KMS-11 (cell line): ENCODE data around the gene SCUBE1.

Source experiments
- H2AFZ ChIP-seq: fragments of 200-600 bp; sonication (generic); 2 replicates; pipeline ENCODE4 v1.6.1; 2016; ENCODE audit warnings: antibody characterized with exemption, mixed run types, low read depth
- H3K27ac ChIP-seq: fragments of 200-600 bp; sonication (generic); 2 replicates; pipeline ENCODE4 v1.6.1; 2016; ENCODE audit warnings: mild to moderate bottlenecking, mixed run types
- H3K27me3 ChIP-seq: fragments of 200-600 bp; sonication (generic); 2 replicates; pipeline ENCODE4 v1.6.1; 2017; ENCODE audit warnings: mild to moderate bottlenecking, low read depth, mixed run types, moderate library complexity; ENCODE audit not compliant: insufficient read depth
- H3K36me3 ChIP-seq: fragments of 200-600 bp; sonication (generic); 2 replicates; pipeline ENCODE4 v1.6.1; 2017; ENCODE audit warnings: mild to moderate bottlenecking, mixed run types; ENCODE audit not compliant: insufficient read depth
- H3K4me1 ChIP-seq: fragments of 200-600 bp; sonication (generic); 2 replicates; pipeline ENCODE4 v1.6.1; 2016; ENCODE audit warnings: mild to moderate bottlenecking, low read depth, mixed run types; ENCODE audit not compliant: poor library complexity, severe bottlenecking
- H3K4me2 ChIP-seq: fragments of 200-600 bp; sonication (generic); 2 replicates; pipeline ENCODE4 v1.7.0; 2016; ENCODE audit warnings: mild to moderate bottlenecking, mixed run types
- H3K4me3 ChIP-seq: fragments of 200-600 bp; sonication (generic); IDR thresholded peaks from 2 replicates; pipeline ENCODE4 v1.6.1; 2017; ENCODE audit warnings: low read depth, low read length, mixed read lengths; ENCODE audit not compliant: insufficient read depth
- H3K79me2 ChIP-seq: fragments of 200-600 bp; sonication (generic); 2 replicates; pipeline ENCODE4 v1.6.1; 2016; ENCODE audit warnings: low read depth, mixed run types; ENCODE audit not compliant: insufficient read depth
- H3K9ac ChIP-seq: fragments of 200-600 bp; sonication (generic); 2 replicates; pipeline ENCODE4 v1.6.1; 2016; ENCODE audit warnings: mild to moderate bottlenecking, mixed run types
- H4K20me1 ChIP-seq: fragments of 200-600 bp; sonication (generic); 2 replicates; pipeline ENCODE4 v1.6.1; 2016; ENCODE audit warnings: mild to moderate bottlenecking, mixed run types; ENCODE audit not compliant: insufficient read depth
- CTCF ChIP-seq: fragments of 200-600 bp; sonication (generic); conservative IDR thresholded peaks from 2 replicates; pipeline ENCODE4 v1.6.1; 2017; ENCODE audit warnings: low read depth, mild to moderate bottlenecking, antibody characterized with exemption, low read length, moderate library complexity, mixed read lengths

The SCUBE1 gene

DNA sequence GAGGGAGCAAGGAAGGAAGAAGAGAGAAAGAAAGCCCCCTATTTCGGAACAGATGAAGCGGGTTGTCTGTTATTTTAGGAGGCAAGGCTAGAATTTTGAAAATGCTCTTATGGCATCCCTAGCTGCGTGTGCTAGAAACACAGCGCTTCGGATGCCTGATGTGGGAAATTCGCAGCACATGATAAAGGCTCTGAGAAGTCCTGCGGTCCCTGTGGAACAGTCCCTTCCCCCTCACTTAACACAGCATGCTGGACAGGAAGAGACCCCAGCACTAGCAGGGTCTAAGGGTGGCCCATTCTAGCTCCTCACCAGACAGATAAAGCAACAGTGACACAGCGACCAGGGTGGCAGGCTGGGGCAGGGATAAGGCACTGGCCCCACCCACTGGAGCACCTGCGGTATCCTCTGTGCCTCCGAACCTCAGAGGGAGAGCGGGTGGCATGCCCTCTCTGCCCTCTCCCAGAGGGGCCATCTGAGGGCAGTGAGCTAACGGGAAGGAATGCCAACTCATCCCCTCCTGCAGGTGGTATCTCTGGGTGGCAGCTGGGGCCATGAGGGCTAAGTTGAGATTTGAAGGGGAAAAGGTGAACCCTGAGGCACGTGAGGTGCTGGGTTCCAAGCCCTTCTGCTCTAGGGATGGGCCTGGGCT is 75.7 kb downstream of the SCUBE1 start:
- Histone ChIP-seq H3K79me2 (no peaks in the 10 kb centered on the region), H4K20me1 (no peaks in the 10 kb centered on the region), H3K4me2 (no peak overlapping the region), H3K27me3 (no peaks in the 10 kb centered on the region; the same call in 1 of the 2 replicates), H3K27ac (no peak overlapping the region), H3K36me3 (no peaks in the 10 kb centered on the region), H2AFZ (no peak overlapping the region), H3K9ac (no peak overlapping the region), H3K4me1 (peaks cover 55% of the 10 kb centered on the region), H3K4me3 (no peak overlapping the region)
- TF ChIP-seq CTCF: no peak

DNA sequence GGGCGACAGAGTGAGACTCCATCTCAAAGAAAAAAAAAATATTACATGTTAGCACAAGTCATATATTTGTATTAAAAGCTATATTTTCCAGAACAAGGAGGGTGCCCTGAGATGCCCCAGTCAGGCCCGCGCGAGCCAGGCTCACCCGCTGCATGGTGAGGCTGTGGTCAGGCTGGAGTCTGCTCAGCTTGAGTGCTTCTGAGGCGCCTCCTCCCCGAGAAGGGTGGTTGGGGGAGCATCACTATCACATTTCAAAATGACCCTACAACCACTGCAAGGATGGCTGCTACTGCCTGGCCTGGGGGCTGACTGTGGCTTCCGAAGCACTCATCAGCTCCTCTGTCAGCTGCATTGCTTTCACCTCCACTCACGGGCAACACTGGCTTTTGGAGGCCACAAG is 77.1 kb downstream of the SCUBE1 start:
- no peak overlapping the region for H3K4me2 ChIP-seq
- H3K4me1 ChIP-seq: peaks cover 42% of the 10 kb centered on the region
- H4K20me1 ChIP-seq: no peaks in the 10 kb centered on the region
- H3K79me2 ChIP-seq: no peaks in the 10 kb centered on the region
- TF ChIP-seq CTCF: no peak
- H3K36me3 ChIP-seq: no peaks in the 10 kb centered on the region
- H3K27ac ChIP-seq: no peak overlapping the region
- H3K27me3 ChIP-seq: no peaks in the 10 kb centered on the region; the same call in 1 of the 2 replicates
- no peak overlapping the region for H3K9ac ChIP-seq
- no peak overlapping the region for H2AFZ ChIP-seq
- H3K4me3 ChIP-seq: no peak overlapping the region

GRCh38 chr22:43263645-43264514 is 79.3 kb downstream of the SCUBE1 start:
- Histone ChIP-seq H3K36me3 (no peaks in the 10 kb centered on the region), H3K4me2 (peak overlapping the region; percentile 63), H3K4me3 (no peak overlapping the region), H4K20me1 (no peaks in the 10 kb centered on the region), H3K79me2 (no peaks in the 10 kb centered on the region), H2AFZ (peak overlapping the region; percentile 60), H3K9ac (peak overlapping the region; percentile 17; the same call in 1 of the 2 replicates), H3K27me3 (no peaks in the 10 kb centered on the region; the same call in 1 of the 2 replicates), H3K27ac (peak overlapping the region; percentile 75), H3K4me1 (peaks cover 26% of the 10 kb centered on the region)
- TF ChIP-seq CTCF: no peak

- Histone ChIP-seq H3K4me2 (peak overlapping the region; percentile 63), H3K4me3 (no peak overlapping the region), H2AFZ (peak overlapping the region; percentile 60; the same call in 1 of the 2 replicates), H3K27ac (peak overlapping the region; percentile 75), H3K4me1 (peaks cover 26% of the 10 kb centered on the region), H3K36me3 (no peaks in the 10 kb centered on the region), H3K27me3 (no peaks in the 10 kb centered on the region), H3K9ac (0 out of 2 replicates have a peak overlapping the region, but pooled peaks have one; percentile 9), H3K79me2 (no peaks in the 10 kb centered on the region), H4K20me1 (no peaks in the 10 kb centered on the region)
- TF ChIP-seq CTCF: no peak
Observed at GRCh38 chr22:43262990-43263644, 80.1 kb downstream of the SCUBE1 start.
